ENCODE data around the gene NMNAT1. TPM values are rescaled to one million over a fixed set of nuclear protein-coding genes. Genes with fewer than 3 reads are reported as not detected.
A peak's percentile ranks its signal among the peaks of the same experiment; 100 is the strongest.
"Not testable (repeated sequence)": the region's sequence is repeated elsewhere in the genome, so short reads cannot be mapped to it uniquely, and the experiment has no call there.

NMNAT1 gene
- total RNA-seq, 1 donor from 2014 or later = 18.5 TPM

DNA sequence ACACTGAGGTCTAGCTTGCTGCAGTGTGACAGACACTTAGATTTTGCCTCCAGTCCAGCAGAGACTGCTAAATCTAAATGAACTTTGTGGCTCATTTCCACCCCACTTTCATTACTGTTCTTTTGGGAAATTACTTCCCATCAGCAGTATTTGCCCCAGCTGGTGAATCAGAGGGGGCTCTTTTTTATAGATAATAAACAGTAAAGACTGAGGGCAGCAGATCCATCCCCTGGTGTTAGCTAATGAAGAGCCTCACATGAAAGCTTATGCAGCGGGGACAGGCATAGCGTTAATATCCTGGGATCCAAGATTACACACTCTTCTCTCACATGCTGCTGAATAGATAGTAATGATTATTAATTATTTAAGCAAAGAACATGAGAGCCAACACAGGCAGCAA lies 26.8 kb upstream of the NMNAT1 start:
- no peak for DNase-seq (ENCODE audit: low spot score)
- intact Hi-C loops (cut with DNase I) = no loop called here

DNA sequence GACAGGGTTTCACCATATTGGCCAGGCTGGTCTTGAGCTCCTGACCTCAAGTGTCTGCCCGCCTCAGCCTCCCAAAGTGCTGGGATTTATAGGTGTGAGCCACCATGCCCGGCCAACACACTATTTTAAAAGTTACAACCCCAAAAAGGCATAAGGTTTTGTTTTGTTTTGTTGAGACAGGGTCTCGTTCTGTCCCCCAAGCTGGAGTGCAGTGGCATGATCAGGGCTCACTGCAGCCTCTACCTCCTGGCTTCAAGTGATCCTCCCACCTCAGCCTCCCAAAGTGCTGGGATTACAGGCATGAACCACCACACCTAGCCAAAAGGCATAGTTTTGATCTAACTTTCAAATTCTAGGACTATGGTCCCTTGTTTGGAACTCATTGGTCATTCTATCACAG lies 25.8 kb upstream of the NMNAT1 start:
- DNase-seq (ENCODE audit: low spot score); intact Hi-C loops (cut with DNase I): not testable (repeated sequence)

DNA sequence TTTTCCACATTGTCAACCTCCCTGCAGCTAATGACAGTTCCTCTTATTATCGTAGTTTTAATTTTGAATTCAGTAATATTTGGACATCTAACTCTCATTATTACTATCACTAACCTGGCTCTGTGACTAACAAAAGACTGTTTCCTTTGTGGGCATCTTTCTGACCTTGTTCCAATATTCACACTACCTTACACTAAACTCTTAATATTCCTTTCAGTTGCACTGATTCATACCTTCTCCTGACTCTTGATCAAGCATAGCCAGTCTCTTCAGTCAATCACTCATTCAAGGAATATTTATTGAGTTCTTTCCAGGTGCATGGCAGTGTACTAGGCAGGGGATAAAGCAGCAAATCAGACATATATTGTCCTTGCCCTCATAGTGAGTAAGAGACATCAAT lies 25.4 kb upstream of the NMNAT1 start:
- intact Hi-C loops (cut with DNase I) = no loop called here
- DNase-seq (ENCODE audit: low spot score) = no peak

DNA sequence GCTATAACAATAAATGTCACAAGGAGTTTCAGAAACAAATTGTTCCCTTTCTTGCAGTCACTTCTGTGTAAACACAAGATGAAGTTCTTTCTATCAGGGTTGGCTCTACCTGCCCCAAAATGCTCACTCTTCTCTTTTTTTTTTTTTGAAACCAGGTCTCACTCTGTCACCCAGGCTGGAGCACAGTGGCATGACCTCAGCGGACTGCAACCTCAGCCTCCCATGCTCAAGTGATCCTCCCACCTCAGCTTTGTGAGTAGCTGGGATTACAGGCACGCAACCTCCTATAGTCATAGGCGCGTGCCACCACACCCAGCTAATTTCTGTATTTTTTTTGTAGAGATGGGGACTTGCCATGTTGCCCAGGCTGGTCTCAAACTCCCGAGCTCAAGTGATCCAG lies 22.7 kb upstream of the NMNAT1 start:
- intact Hi-C loops (cut with DNase I) = no loop called here
- no peak for DNase-seq (ENCODE audit: low spot score)

GRCh38 chr1:9922342-9922741 lies 20.9 kb upstream of the NMNAT1 start:
- no peak for DNase-seq (ENCODE audit: low spot score)
- intact Hi-C loops (cut with DNase I) = no loop called here

DNA sequence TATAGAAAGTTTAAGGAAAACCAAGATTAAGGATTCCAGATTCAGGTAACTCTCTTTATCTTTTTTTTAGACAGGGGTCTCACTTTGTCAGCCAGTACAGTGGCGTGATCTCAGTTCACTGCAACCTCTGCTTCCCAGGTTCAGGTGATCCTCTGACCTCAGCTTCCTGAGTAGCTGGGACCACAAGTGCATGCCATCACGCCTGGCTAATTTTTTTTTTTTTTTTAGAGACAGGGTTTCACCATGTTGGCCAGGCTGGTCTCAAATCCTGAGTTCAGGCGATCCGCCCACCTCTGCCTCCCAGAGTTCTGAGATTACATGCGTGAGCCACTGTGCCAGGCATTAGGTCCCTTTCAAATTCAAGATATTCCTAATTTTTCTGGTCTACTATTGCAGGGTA lies 16.0 kb upstream of the NMNAT1 start:
- intact Hi-C loops (cut with DNase I) = no loop called here
- DNase-seq (ENCODE audit: low spot score) = no peak

DNA sequence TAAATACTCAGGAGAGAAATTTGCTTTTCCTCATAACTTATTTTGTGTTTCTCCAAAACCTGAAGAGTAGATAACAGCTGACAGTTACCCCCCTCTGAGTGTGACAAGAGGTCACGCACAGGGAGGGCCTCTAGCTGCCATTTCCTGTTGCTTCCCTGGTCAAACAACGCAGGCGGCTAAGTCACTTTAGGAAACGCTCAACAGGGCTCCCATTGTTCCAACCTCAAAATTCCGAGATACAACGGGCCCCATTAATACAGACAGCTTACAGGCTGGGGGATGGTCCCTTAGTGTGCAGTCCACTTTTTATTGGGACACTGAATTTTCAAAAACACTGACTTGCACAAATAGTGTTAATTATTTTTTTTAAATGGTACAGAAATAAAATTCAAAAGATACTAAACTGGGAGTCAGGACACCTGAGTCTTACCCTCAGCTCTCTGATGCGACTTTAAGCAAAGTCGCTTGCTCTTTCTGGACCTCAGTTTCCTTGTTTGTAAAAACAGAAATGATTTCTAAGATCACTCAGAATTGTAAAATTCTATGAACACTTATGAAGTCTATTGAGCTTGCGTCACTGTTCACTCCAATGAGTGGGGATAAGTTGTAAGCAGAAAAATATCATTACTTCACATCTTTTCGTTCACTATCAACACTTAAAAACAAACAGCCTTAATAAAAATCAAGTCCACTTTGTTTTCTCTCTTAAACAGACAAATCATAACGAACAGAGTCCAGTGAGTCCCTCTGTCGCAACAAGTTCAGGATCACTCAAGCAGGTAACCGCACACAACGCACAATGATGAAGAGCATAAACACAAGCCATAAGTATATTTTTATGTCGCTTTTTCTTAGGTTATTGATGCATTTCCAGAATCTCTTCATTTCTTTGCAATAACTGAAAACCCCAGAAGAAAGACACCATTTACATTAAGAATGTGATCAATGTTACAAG lies 13.6 kb upstream of the NMNAT1 start:
- intact Hi-C loops (cut with DNase I) = no loop called here
- DNase-seq (ENCODE audit: low spot score) = no peak

GRCh38 chr1:9942399-9942938 lies 806 bp upstream of the NMNAT1 start:
- intact Hi-C loops (cut with DNase I) = loop anchor here (2.0 to 10.0 kb wide), 5 partner anchors 32 to 482 kb away; partner anchors contain the start of genes CTNNBIP1 and UBE4B
- DNase-seq (ENCODE audit: low spot score) = no peak

GRCh38 chr1:9946315-9946714 lies 3.0 kb downstream of the NMNAT1 start:
- intact Hi-C loops (cut with DNase I) = loop anchor here (10.0 kb wide), 1 partner anchor 478 kb away; no protein-coding TSS in a partner anchor
- DNase-seq (ENCODE audit: low spot score) = no peak

DNA sequence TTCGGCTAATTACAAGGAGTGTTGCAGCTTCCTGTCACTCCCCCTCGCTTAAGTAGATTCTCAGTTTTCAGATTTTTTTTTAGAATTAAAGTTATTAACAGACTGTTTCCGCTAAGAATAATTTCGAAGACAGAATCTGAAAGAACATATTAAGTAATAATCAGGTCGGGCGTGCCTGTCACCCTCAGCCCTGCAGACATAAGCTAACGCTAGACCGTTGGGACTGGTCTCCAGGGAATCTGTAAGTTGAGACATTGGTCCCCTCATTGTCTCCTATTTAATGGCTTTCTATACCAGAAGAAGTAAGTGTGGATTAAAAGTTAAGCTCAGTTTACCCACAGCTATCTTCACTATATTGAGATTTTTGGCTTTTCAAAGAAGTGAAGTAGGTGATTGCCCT lies 14.5 kb downstream of the NMNAT1 start:
- intact Hi-C loops (cut with DNase I) = no loop called here

GRCh38 chr1:9960011-9960410 lies 16.7 kb downstream of the NMNAT1 start:
- DNase-seq (ENCODE audit: low spot score) = no peak
- intact Hi-C loops (cut with DNase I) = no loop called here

More for the DNA sequence above, 14.5 kb downstream of the NMNAT1 start:
- DNase-seq (ENCODE audit: low spot score) = no peak

DNA sequence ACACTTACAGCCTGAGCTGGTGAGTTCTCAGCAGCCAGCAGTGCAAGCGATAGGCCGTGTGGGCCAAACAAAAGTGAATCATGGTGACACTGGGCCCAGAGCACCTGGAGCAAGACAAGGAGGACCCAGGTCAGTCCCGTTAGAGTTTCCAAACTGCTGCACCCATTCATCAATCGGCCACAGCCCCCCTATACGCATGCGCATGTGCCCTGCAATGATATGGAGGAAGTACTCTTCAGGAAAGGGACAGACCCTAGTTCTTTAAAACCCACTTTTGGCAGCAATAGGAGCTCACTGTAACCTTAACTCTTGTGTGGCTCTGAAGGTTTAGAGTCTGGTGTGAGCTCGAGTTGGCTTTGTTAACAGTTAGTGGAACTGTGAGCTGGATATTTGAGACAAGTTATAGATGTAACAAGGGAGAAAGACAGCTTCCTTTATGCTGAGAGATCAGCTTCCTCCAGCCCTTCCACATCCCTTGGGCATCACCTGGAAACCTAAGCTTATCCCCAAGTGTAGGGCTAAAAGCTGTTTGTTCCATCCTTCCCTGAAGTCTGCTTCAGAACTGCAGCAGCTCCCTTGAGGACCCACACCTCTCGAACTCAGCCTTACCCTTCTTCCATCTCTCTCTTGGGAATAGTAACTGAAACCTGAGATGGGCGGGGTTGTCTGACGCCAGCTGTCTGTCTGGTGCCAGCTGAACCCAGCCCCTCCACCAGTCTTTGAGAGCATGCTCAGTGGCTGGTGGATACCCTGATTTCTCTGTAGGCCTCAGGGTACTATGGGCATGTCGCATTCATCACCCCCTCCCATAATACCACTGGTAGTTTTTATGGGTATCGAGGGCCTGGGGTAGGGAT lies 17.7 kb downstream of the NMNAT1 start:
- intact Hi-C loops (cut with DNase I) = no loop called here
- no peak for DNase-seq (ENCODE audit: low spot score)

DNA sequence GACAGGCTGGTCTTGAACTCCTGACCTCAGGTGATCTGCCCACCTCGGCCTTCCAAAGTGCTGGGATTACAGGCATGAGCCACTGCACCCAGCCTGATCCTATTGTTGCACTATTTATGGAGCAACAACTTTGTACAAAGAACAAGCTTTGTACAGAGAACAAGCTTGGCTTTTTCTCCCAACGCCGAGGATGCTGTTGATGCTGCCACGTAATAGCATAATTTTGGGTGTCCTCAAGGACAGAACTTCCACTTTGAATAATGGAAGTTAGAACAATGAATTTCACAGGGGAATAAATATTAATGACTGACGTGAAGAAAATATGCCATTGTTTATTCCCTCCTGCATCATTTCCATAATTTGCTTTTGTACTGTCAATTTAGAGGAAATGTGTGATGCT lies 41.0 kb downstream of the NMNAT1 start:
- intact Hi-C loops (cut with DNase I) = no loop called here
- no peak for DNase-seq (ENCODE audit: low spot score)

DNA sequence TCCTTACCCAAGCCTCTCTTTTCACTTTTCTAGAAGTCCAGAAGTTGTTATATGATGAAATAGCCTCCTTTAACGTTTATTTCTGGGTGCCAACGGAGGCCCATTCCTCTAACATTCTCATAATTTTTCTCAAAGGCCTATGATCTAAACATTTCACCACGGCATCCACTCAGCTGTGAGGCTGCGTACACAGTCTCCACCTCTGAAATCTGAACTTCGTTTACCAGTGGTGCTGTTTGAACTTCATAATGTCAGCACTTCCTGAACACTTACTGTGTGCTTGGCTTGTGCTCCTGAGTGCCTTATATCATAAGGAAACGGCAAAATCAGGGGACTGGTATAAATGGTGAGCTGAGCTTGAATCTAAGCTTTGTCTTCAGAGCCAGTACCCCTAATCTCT lies 41.7 kb downstream of the NMNAT1 start:
- DNase-seq (ENCODE audit: low spot score) = no peak
- intact Hi-C loops (cut with DNase I) = no loop called here

DNA sequence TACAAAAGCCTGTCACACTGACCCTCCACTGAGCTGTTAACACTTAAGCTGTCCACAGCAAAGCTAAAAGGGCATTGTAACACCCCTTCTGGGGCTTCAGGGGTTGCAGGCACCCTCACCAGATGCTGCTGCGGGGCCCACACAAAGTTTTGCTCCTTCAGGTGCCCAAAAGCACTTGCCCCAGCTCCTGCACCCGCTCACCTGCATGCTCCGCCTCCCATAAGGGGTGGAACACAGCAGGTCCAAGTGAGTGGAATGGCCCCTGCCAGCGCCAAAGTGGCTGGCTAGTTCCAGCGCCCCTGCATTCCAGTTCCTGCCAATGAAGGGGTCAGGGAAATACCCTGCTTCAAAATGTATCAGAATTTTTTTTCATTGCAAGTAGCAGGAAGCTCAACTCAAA lies 46.5 kb downstream of the NMNAT1 start:
- intact Hi-C loops (cut with DNase I) = no loop called here
- no peak for DNase-seq (ENCODE audit: low spot score)

DNA sequence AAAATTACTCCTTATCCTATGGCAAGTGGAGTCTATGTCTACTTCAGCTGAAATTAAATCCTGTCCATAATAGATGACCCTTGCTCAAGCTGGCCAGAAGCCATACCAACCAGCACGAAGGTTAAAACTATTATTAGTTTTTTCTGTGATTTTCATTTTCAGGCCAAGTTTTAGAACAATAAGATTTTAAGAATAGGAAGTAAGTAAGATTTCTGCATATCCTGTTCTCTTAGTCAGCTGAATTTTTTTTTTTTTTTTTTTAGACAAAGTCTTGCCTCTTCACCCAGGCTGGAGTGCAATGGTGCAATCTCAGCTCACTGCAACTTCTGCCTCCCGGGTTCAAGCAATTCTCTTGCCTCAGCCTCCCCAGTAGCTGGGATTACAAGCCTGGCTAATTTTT lies 47.7 kb downstream of the NMNAT1 start:
- intact Hi-C loops (cut with DNase I) = no loop called here

GRCh38 chr1:9992910-9993309 lies 49.6 kb downstream of the NMNAT1 start:
- DNase-seq (ENCODE audit: low spot score) = no peak
- intact Hi-C loops (cut with DNase I) = no loop called here

More for the DNA sequence above, 47.7 kb downstream of the NMNAT1 start:
- peak; percentile 76 for DNase-seq (ENCODE audit: low spot score)

DNA sequence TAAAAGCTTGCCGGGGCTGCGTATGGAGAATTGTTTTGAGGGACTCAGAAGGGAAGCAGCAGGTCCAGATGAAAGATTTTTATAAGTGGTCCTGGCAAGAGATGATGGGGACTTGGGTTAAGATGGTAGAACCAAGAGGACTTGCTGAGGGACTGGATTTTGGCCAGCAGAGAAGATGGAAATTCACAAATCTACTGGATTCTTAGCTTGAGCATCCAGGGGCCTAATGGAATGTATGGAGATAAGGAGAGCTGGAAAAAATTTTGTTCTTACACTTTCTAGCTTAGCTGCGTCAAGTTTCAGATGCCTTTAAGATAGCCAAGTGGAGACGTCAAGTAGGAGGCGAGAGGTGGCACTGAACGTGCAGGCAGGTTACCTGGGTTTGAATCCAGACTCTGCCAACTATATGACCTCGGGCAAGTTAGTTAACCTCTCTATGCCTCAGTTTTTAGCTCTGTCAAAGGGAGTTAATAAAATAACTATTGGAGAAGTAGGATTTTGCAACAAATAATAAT lies 50.3 kb downstream of the NMNAT1 start:
- DNase-seq (ENCODE audit: low spot score) = no peak
- intact Hi-C loops (cut with DNase I) = no loop called here

DNA sequence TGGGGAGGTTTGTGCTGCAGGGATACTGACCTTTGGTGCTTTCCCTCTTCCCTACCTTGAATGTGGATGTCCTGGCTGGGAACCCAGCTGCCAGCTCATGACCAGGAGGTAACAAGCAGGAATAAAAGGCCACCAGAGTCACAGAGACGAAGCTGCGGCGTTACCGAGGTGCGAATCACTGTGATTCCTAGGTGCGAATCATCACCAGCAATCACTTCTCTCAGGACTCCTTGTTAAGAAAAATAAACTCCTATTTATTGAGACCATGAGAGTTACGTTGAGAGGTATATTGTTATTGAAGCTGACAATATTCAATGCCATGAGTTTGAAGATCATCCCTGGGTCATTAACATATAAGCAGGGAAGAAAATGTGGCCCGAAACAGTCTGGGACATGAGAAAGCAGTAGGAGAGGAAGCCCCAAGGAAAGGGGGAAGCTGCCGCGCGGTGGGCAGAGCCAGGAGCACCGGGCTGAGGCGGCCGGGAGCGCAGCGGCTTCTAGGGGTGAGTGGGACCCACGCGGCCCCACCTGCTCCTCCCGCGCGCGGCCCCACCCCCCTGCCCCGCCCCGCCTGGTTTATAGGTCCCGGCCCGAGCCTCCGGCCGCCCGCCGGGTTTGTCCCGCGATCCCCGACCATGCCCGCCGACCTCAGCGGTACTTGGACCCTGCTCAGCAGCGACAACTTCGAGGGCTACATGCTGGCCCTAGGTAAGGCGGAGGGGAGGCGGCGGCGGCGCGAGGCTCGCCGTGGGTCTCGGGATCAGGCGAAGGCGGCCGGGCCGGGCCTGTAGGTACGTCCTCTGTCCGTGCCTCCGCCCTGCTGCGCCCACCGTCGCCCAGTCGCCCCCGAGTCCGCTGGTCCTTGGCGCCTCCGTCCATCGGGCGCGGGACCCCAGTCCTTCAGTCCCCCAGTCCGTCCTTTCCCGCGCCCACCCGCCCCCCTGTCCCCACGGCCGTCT lies 53.6 kb downstream of the NMNAT1 start, which contains the start of gene RBP7:
Gene RBP7, plus strand, starts transcription at position 605 of the 959 bp plus-strand sequence. Its CDS starts 31 bp downstream, at position 636.
- intact Hi-C loops (cut with DNase I) = no loop called here
- peak; percentile 78 for DNase-seq (ENCODE audit: low spot score)
